Activated T-cell treated with anti-CD3 and anti-CD28 coated beads, Interleukin-2, amount 50 U/mL, for 24 hours (primary cell): ENCODE measurements around the gene KRT76.
"Not testable (repeated sequence)": the region's sequence is repeated elsewhere in the genome, so short reads cannot be mapped to it uniquely, and the experiment has no call there.

Experiments used
- DNase-seq: peaks from one replicate; pipeline ENCODE4 v3.0.0-alpha.2; 2020
- H3K27ac Mint-ChIP-seq: 2 replicates; pipeline ENCODE4 v1.8.0; 2020; ENCODE audit warnings: mild to moderate bottlenecking, mixed read lengths
- H3K27me3 Mint-ChIP-seq: 2 replicates; pipeline ENCODE4 v1.8.0; 2020; ENCODE audit warnings: mixed read lengths
- H3K36me3 Mint-ChIP-seq: 2 replicates; pipeline ENCODE4 v1.8.0; 2020; ENCODE audit warnings: low read depth, mixed read lengths
- H3K4me1 Mint-ChIP-seq: 2 replicates; pipeline ENCODE4 v1.8.0; 2020; ENCODE audit warnings: low read depth, mixed read lengths
- H3K4me3 Mint-ChIP-seq: 2 replicates; pipeline ENCODE4 v1.8.0; 2020; ENCODE audit warnings: mild to moderate bottlenecking, moderate library complexity, mixed read lengths
- H3K9me3 Mint-ChIP-seq: 2 replicates; pipeline ENCODE4 v1.8.0; 2020; ENCODE audit warnings: mixed read lengths

KRT76 gene

GRCh38 chr12:52796839-52797528 is 19.8 kb upstream of the KRT76 start:
- no peak for DNase-seq
- Mint-ChIP-seq H3K27me3 (no peaks in the 10 kb centered on the region), H3K4me1 (peaks cover 22% of the 10 kb centered on the region), H3K9me3 (no peaks in the 10 kb centered on the region), H3K36me3 (no peaks in the 10 kb centered on the region), H3K27ac (no peak overlapping the region), H3K4me3 (no peak overlapping the region)

DNA sequence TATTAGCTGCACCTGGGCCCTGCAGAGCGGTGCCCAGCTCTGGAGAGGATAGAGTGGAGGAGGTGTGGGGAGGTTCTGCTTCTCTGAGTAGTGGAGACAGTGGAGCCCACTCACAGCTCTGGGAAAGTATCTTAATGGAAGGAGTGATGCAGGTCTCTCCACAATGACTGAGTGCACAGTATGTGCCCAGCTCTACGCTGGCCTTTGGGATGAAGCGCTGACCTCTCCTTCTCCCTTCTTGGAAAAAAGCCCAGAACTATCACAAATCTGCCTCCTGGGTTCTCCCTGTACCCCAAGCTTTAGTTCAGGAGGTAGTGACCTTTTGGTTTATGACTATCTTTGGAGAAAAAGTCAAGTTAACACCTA is 19.3 kb upstream of the KRT76 start:
- H3K27me3 Mint-ChIP-seq: no peaks in the 10 kb centered on the region
- H3K9me3 Mint-ChIP-seq: no peaks in the 10 kb centered on the region
- no peak overlapping the region for H3K27ac Mint-ChIP-seq
- no peak overlapping the region for H3K4me3 Mint-ChIP-seq
- no peaks in the 10 kb centered on the region for H3K36me3 Mint-ChIP-seq
- H3K4me1 Mint-ChIP-seq: peaks cover 28% of the 10 kb centered on the region
- DNase-seq: no peak

DNA sequence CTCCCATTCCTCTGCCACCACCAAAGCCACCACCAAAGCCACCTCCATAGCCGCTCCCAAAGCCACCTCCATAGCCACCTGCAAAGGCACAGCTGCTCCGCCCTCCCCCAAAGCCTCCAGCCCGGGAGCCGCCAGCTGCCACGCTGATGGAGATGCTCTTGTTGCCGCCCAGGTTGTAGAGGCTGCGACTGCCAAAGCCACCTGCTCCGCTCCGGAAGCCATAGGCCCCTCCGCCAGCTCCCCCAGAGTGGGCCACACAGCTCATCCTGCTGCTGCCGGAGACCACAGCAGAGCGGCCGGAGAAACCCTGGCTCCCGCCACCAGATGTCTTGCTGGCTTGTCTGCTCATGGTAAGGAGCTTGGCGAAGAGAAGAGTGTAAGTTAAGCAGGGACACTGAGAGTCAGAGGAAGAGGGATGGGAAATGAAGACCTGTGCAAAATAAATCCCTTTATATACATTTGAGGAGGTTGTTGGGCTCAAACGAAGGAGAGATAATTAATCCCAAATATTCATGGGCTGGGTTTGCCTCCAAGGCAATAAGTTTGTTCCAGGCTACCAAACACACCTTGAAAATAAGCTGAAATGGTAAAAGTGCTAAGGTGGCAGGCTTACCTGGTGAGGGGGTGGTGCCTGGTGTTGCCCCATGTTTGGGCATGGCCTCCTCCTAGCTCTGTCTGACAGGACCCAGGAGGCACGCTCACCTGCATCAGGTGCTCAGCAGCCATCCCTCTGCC is 18.7 kb upstream of the KRT76 start, which contains the start of gene KRT3:
KRT3 (minus strand) TSS at position 424 of the 735 bp plus-strand sequence; CDS start at position 349, 75 bp downstream.
- no peak for DNase-seq
- Mint-ChIP-seq H3K4me1 (peaks cover 28% of the 10 kb centered on the region), H3K27ac (no peak within 1 kb of the TSS), H3K9me3 (no peaks in the 10 kb centered on the region), H3K27me3 (peaks cover under 1% of the 10 kb centered on the region), H3K4me3 (no peak within 1 kb of the TSS), H3K36me3 (no peaks in the 10 kb centered on the region)

DNA sequence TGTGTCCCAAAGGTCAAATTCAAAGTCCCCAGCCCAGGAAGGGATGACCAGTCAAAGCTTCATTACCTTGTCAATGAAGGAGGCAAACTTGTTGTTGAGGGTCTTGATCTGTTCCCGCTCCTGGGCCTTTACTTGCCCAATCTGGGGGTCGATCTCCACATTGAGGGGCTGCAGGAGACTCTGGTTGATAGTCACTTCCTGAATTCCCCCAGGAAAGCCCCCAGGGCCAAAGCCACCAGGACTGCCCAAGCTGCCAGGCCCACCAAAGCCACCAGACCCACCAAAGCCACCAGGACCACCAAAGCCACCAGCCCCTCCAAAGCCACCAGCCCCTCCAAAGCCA is 18.2 kb upstream of the KRT76 start:
- not testable (repeated sequence) for H3K4me3 Mint-ChIP-seq, DNase-seq, H3K27ac Mint-ChIP-seq, H3K9me3 Mint-ChIP-seq, H3K36me3 Mint-ChIP-seq, H3K27me3 Mint-ChIP-seq
- peaks cover 32% of the 10 kb centered on the region for H3K4me1 Mint-ChIP-seq

DNA sequence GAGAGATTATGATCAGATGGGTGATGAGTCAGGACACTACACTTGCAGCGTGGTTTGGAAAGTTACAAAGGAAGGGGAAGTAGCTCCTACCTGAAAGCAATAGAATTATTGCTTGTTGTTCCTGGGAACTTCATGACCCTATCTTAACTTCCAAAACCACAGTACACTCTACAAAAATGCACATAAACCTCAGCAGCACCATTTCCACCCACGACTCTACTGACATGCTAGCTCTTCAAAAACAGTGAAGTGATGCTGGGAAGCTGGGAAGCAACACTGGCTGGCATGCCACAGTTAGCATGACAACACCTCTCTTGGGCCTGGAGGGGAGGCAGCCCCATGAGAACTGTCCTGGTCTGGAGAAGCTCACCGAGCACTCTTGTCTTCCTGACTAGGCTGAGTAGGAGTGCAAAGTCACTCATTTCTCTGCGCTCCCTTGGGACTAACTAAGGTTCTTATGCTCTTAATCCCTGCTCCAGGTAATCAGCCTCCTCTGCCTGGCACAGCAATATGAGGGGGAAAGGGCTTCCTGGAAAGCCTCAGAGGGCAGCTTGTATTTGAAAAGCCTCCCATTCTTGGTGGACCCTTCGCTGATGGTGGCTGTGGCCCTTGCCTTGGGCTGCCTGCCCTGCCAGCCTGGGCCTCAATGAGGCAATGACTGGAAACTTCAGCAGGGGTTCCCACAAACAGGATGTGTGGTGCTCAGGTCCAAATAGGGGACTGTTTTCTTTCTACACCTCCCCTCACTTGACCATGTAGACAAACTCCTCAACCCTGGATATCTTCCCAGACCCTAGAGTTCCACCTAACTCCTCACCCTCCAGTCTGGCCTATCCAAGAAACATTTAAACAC is 17.6 kb upstream of the KRT76 start:
- peaks cover 12% of the 10 kb centered on the region for H3K27me3 Mint-ChIP-seq
- peaks cover 38% of the 10 kb centered on the region for H3K4me1 Mint-ChIP-seq
- H3K27ac Mint-ChIP-seq: no peak overlapping the region
- no peaks in the 10 kb centered on the region for H3K36me3 Mint-ChIP-seq
- H3K9me3 Mint-ChIP-seq: no peaks in the 10 kb centered on the region
- DNase-seq: no peak
- no peak overlapping the region for H3K4me3 Mint-ChIP-seq

- H3K4me1 Mint-ChIP-seq: peaks cover 40% of the 10 kb centered on the region
- H3K4me3 Mint-ChIP-seq: no peak overlapping the region
- H3K27ac Mint-ChIP-seq: no peak overlapping the region
- DNase-seq: no peak
- H3K27me3 Mint-ChIP-seq: peaks cover 33% of the 10 kb centered on the region
- no peaks in the 10 kb centered on the region for H3K36me3 Mint-ChIP-seq
- no peaks in the 10 kb centered on the region for H3K9me3 Mint-ChIP-seq
Observed at GRCh38 chr12:52792185-52793029, 15.3 kb upstream of the KRT76 start.

DNA sequence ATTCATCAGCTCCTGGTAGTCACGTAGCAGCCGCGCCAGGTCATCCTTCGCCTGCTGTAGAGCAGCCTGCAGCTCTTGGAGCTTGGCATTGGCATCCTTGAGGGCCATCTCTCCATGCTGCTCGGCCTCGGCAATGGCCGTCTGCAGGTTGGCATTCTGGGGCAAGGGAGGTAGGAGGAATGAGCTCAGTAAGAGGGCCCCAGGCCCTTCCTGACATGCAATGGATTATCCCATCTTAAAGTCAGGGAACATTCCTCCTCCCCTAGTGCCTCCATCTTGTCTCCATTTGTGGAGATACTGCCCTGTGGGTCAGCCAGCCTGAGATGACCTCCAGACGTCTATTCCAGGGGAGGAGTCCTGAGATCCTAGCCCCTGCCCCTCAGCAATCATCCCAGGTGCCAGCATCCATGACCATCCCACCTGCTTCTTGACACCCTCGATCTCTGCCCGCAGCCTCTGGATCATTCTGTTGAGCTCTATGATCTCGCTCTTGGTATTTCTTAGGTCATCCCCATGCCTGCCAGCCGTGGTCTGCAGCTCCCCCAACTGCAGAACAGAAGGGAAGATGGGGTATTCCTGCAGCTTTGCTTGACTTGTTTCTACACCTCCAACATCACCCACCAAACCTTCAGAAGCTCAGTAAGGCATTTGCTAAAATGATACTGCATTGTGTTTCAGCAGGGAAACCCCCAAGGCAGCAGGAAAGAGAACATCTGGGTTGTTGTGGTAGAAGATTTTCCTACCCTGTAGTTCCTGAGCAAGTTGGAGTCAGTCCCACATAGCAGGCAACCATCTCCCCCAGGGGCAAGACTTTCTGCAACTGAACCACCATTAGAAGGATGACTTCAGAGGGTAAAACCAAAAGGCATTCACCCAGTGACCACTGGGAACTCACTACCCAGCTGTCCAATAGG is 14.4 kb upstream of the KRT76 start:
- Mint-ChIP-seq H3K4me3 (no peak overlapping the region), H3K4me1 (peaks cover 40% of the 10 kb centered on the region), H3K36me3 (no peaks in the 10 kb centered on the region), H3K9me3 (no peaks in the 10 kb centered on the region), H3K27me3 (peaks cover 33% of the 10 kb centered on the region), H3K27ac (no peak overlapping the region)
- no peak for DNase-seq

- peaks cover 40% of the 10 kb centered on the region for H3K4me1 Mint-ChIP-seq
- no peaks in the 10 kb centered on the region for H3K36me3 Mint-ChIP-seq
- H3K27me3 Mint-ChIP-seq: peaks cover 33% of the 10 kb centered on the region
- H3K9me3 Mint-ChIP-seq: no peaks in the 10 kb centered on the region
- H3K4me3 Mint-ChIP-seq: no peak overlapping the region
- H3K27ac Mint-ChIP-seq: no peak overlapping the region
- no peak for DNase-seq
Observed at GRCh38 chr12:52790427-52791270, 13.5 kb upstream of the KRT76 start.

DNA sequence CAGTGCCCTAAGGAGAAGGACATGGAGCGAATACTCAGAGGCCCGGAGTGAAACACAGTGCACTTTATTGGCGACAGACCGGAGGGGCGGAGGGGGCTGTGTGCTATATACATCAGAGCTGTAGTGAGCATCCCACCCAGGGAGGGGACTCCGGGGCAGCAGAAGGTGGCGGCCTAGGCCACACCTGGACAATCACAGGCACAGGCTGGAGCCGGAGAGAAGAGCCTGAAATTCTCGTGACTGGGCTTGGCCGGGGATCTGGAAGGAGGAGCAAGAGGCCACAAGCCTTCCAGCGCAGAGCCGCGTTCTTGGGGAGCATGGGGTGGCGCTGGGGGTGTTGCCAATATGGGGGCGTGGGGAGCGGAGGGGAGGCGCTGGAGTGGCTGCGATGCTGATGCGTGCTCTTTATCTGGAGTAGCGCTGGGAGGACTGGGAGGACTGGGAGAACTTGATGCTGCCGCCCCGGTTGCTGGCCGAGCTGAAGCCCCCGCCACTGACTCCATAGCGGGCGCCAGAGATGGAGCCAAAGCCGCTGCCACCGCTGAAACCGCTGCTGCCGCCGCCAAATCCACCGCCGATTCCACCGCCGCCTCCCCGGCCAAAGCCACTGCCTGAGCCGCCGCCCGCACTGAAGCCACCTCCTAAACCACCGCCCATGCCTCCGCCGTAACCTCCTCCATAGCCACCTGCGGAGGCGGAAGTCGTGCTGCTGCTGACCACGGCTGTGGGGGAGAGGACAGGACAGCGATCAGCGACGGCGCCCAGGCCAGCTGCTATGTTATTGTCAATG is 12.7 kb upstream of the KRT76 start:
- DNase-seq: peak; percentile 34
- Mint-ChIP-seq H3K4me1 (peaks cover 38% of the 10 kb centered on the region), H3K27me3 (peaks cover 33% of the 10 kb centered on the region), H3K27ac (no peak overlapping the region), H3K4me3 (no peak overlapping the region), H3K36me3 (no peaks in the 10 kb centered on the region), H3K9me3 (no peaks in the 10 kb centered on the region)

GRCh38 chr12:52788876-52789636 is 11.9 kb upstream of the KRT76 start:
- Mint-ChIP-seq H3K4me1 (peaks cover 30% of the 10 kb centered on the region), H3K9me3 (no peaks in the 10 kb centered on the region), H3K36me3 (no peaks in the 10 kb centered on the region), H3K27me3 (peaks cover 33% of the 10 kb centered on the region), H3K27ac (no peak overlapping the region), H3K4me3 (no peak overlapping the region)
- no peak for DNase-seq

GRCh38 chr12:52788192-52788875 is 11.2 kb upstream of the KRT76 start:
- no peak overlapping the region for H3K27ac Mint-ChIP-seq
- no peak for DNase-seq

More at GRCh38 chr12:52788192-52788875, 11.2 kb upstream of the KRT76 start:
- Mint-ChIP-seq H3K4me3 (no peak overlapping the region), H3K4me1 (peaks cover 27% of the 10 kb centered on the region), H3K27me3 (peaks cover 35% of the 10 kb centered on the region), H3K36me3 (no peaks in the 10 kb centered on the region), H3K9me3 (no peaks in the 10 kb centered on the region)
